HepG2 (cell line): ENCODE data around the gene CDK5RAP2. TPM values are rescaled to one million over a fixed set of nuclear protein-coding genes. Genes with fewer than 3 reads are reported as not detected.

Experiments
- ARID4A ChIP-seq: sonication (generic); formaldehyde crosslinking; IDR thresholded peaks from 2 replicates; pipeline ENCODE4 v1.5.0; 2020; ENCODE audit warnings: mild to moderate bottlenecking, missing genetic modification reagents, borderline replicate concordance
- ATF3 ChIP-seq: sonication (generic); formaldehyde crosslinking; IDR thresholded peaks from 2 replicates; pipeline ENCODE4 v1.4.0; 2020; ENCODE audit warnings: missing genetic modification reagents
- JDP2 ChIP-seq: sonication (generic); formaldehyde crosslinking; IDR thresholded peaks from 2 replicates; pipeline ENCODE4 v1.8.1; 2022; ENCODE audit warnings: missing genetic modification reagents, borderline replicate concordance
- MBNL3 ChIP-seq: fragments of 250-450 bp; sonication (Bioruptor Pico); conservative IDR thresholded peaks from 2 replicates; pipeline ENCODE4 v1.8.0; 2022; ENCODE audit warnings: mild to moderate bottlenecking, inconsistent platforms
- NFE2 ChIP-seq: sonication (generic); formaldehyde crosslinking; IDR thresholded peaks from 2 replicates; pipeline ENCODE4 v1.4.0; 2020; ENCODE audit warnings: missing genetic modification reagents
- PCBP2 ChIP-seq: fragments of 200-400 bp; formaldehyde crosslinking; optimal IDR thresholded peaks from 2 replicates; pipeline ENCODE3; 2018; ENCODE audit warnings: low read length, low read depth; ENCODE audit not compliant: poor library complexity, severe bottlenecking
- SMAD9 ChIP-seq: sonication (generic); formaldehyde crosslinking; IDR thresholded peaks from 2 replicates; pipeline ENCODE4 v1.5.1; 2020; ENCODE audit warnings: mild to moderate bottlenecking, missing genetic modification reagents
- SP4 ChIP-seq: sonication (generic); formaldehyde crosslinking; IDR thresholded peaks from 2 replicates; pipeline ENCODE4 v1.8.1; 2023; ENCODE audit warnings: mild to moderate bottlenecking, missing genetic modification reagents
- ZBTB40 ChIP-seq, 2 experiments: fragments of 450-650 bp in 1 of 2; sonication (generic) in 1 of 2; formaldehyde crosslinking in 1 of 2; IDR thresholded peaks; 2 replicates each; pipeline versions ENCODE4 v1.6.1 to v1.8.0; 2016 to 2022; ENCODE audit warnings: antibody characterized with exemption in 1 of 2, mild to moderate bottlenecking in 1 of 2, missing genetic modification reagents in 1 of 2
- ZKSCAN8 ChIP-seq: IDR thresholded peaks from 2 replicates; pipeline ENCODE4 v1.6.1; 2016; ENCODE audit warnings: borderline replicate concordance, missing genetic modification reagents, missing compliant biosample characterization
- ZNF138 ChIP-seq: sonication (generic); formaldehyde crosslinking; IDR thresholded peaks from 2 replicates; pipeline ENCODE4 v1.5.0; 2020; ENCODE audit warnings: mild to moderate bottlenecking, low read depth, missing genetic modification reagents
- ZNF34 ChIP-seq: sonication (generic); formaldehyde crosslinking; IDR thresholded peaks from 2 replicates; pipeline ENCODE4 v1.4.0; 2020; ENCODE audit warnings: mild to moderate bottlenecking, missing genetic modification reagents, borderline replicate concordance
- ZNF556 ChIP-seq: sonication (generic); formaldehyde crosslinking; IDR thresholded peaks from 2 replicates; pipeline ENCODE4 v1.4.0; 2020; ENCODE audit warnings: mild to moderate bottlenecking, missing genetic modification reagents, borderline replicate concordance
- ZNF557 ChIP-seq: sonication (generic); formaldehyde crosslinking; IDR thresholded peaks from 2 replicates; pipeline ENCODE4 v1.4.0; 2020; ENCODE audit warnings: missing genetic modification reagents
- ZNF747 ChIP-seq: sonication (generic); formaldehyde crosslinking; IDR thresholded peaks from 2 replicates; pipeline ENCODE4 v1.8.1; 2023; ENCODE audit warnings: missing genetic modification reagents, mild to moderate bottlenecking, borderline replicate concordance
- ZNF777 ChIP-seq: sonication (generic); formaldehyde crosslinking; IDR thresholded peaks from 2 replicates; pipeline ENCODE4 v1.4.0; 2020; ENCODE audit warnings: missing genetic modification reagents
- polyA plus RNA-seq, 8 experiments: library from polyadenylated mRNA; depleted of rRNA in 3 of 8; stranded (reverse) in 7 of 8; unstranded in 1 of 8; fragments of >200 nt; fragmentation: Illumina TruSeq in 4 of 8; extraction: Trizol in 4 of 8; gene quantifications; 2 replicates each; pipeline versions ENCODE4 v1.2.1 to v1.2.3, GENCODE V29; 2011 to 2016; ENCODE audit warnings: low read depth in 4 of 8, missing spikeins in 1 of 8, mixed read lengths in 1 of 8; ENCODE audit not compliant: insufficient read depth in 1 of 8
- total RNA-seq, 5 experiments: library from RNA; depleted of rRNA; stranded (reverse); fragments of >200 nt; fragmentation: Illumina TruSeq; extraction: Trizol; gene quantifications; 2 replicates each; pipeline ENCODE4 v1.2.3, GENCODE V29; 2016; ENCODE audit warnings: low read depth in 1 of 5

The CDK5RAP2 gene
- total and polyA plus RNA-seq, 2 of the 13 experiments (the other 11 are each of a cell fraction or from before 2014, with no cell fraction given), result 31.8 to 42.2 TPM

GRCh38 chr9:120416781-120417427 is 163.1 kb downstream of the CDK5RAP2 start (continued):
- TF ChIP-seq ZBTB40 (IDR thresholded peaks at IDR 0.05) (no peak), ZBTB40 (CRISPR knock-in tag; IDR thresholded peaks at IDR 0.05) (no peak), ZNF557 (CRISPR knock-in tag) (no peak), SP4 (CRISPR knock-in tag) (no peak), SMAD9 (CRISPR knock-in tag) (no peak), ZNF747 (CRISPR knock-in tag) (no peak), ZNF138 (CRISPR knock-in tag) (no peak), PCBP2 (no peak), ZNF777 (CRISPR knock-in tag) (no peak), ZNF556 (CRISPR knock-in tag) (no peak), ZKSCAN8 (CRISPR knock-in tag) (no peak), ATF3 (CRISPR knock-in tag) (no peak), ARID4A (CRISPR knock-in tag) (no peak), MBNL3 (CRISPR knock-in tag) (no peak), JDP2 (no peak), ZNF34 (CRISPR knock-in tag) (no peak), NFE2 (no peak)
